SU-DHL-6 (cell line): Measurements from ENCODE around the gene MFSD6.

Experiments used
- H2AFZ ChIP-seq: fragments of 200-600 bp; sonication (generic); 2 replicates; pipeline ENCODE4 v1.6.1; 2014; ENCODE audit warnings: low read depth, mild to moderate bottlenecking, moderate library complexity, mixed read lengths, antibody characterized with exemption, low read length; ENCODE audit not compliant: severe bottlenecking
- H3F3A ChIP-seq: fragments of 200-600 bp; shearing (Covaris generic); 2 replicates; pipeline ENCODE4 v1.6.0; 2016; ENCODE audit warnings: antibody characterized with exemption, mild to moderate bottlenecking; ENCODE audit not compliant: insufficient read depth
- H3K27ac ChIP-seq: fragments of 200-600 bp; sonication (generic); 2 replicates; pipeline ENCODE4 v1.5.1; 2016; ENCODE audit warnings: low read depth, mild to moderate bottlenecking, low read length, moderate library complexity, mixed read lengths
- H3K27me3 ChIP-seq: fragments of 200-600 bp; sonication (generic), shearing (Covaris generic); 2 replicates; pipeline ENCODE4 v1.6.0; 2014; ENCODE audit warnings: mild to moderate bottlenecking, low read length
- H3K36me3 ChIP-seq: fragments of 200-600 bp; sonication (generic); 2 replicates; pipeline ENCODE4 v1.6.1; 2014; ENCODE audit warnings: mild to moderate bottlenecking, low read length, mixed read lengths
- H3K4me2 ChIP-seq: fragments of 300-600, 200-600 bp; shearing (Covaris generic), sonication (generic); 2 replicates; pipeline ENCODE4 v1.6.0; 2014; ENCODE audit warnings: low read length, low read depth, mild to moderate bottlenecking; ENCODE audit not compliant: poor library complexity, severe bottlenecking
- H3K4me3 ChIP-seq: fragments of 200-600 bp; sonication (generic); 2 replicates; pipeline ENCODE4 v1.5.1; 2014; ENCODE audit warnings: antibody characterized with exemption, low read length, mild to moderate bottlenecking, mixed read lengths; ENCODE audit not compliant: insufficient read depth, poor library complexity, severe bottlenecking
- H3K79me2 ChIP-seq: fragments of 200-600 bp; sonication (generic); 2 replicates; pipeline ENCODE4 v1.6.1; 2014; ENCODE audit warnings: mild to moderate bottlenecking, low read length, moderate library complexity; ENCODE audit not compliant: insufficient read depth
- H3K9ac ChIP-seq: fragments of 200-600 bp; sonication (generic); 2 replicates; pipeline ENCODE4 v1.7.0; 2014; ENCODE audit warnings: mild to moderate bottlenecking, low read length
- H3K9me2 ChIP-seq: fragments of 200-600 bp; sonication (generic); replicated peaks from 2 replicates; pipeline ENCODE4 v1.6.1; 2014; ENCODE audit warnings: low read length; ENCODE audit not compliant: insufficient read depth
- H3K9me3 ChIP-seq: fragments of 200-600 bp; sonication (generic); 2 replicates; pipeline ENCODE4 v1.6.1; 2014; ENCODE audit warnings: low read length, mixed read lengths; ENCODE audit not compliant: insufficient read depth
- H4K20me1 ChIP-seq: fragments of 200-600 bp; sonication (generic); 2 replicates; pipeline ENCODE4 v1.6.1; 2014; ENCODE audit warnings: low read depth, mild to moderate bottlenecking, antibody characterized with exemption, low read length, moderate library complexity, mixed read lengths
- EZH2phosphoT487 ChIP-seq: fragments of 200-600 bp; sonication (generic), shearing (Covaris generic); conservative IDR thresholded peaks from 2 replicates; pipeline ENCODE4 v1.6.1; 2018; ENCODE audit warnings: mild to moderate bottlenecking, antibody characterized with exemption, low read length, moderate library complexity, mixed read lengths
- TF ChIP-seq, protein P1 (sequence below): fragments of 200-600 bp; sonication (generic); IDR thresholded peaks from one replicate; pipeline ENCODE4 v1.5.1; 2017; ENCODE audit warnings: antibody characterized with exemption, mild to moderate bottlenecking, low read length, moderate library complexity; ENCODE audit not compliant: insufficient read depth, poor library complexity, severe bottlenecking

MFSD6 gene

DNA sequence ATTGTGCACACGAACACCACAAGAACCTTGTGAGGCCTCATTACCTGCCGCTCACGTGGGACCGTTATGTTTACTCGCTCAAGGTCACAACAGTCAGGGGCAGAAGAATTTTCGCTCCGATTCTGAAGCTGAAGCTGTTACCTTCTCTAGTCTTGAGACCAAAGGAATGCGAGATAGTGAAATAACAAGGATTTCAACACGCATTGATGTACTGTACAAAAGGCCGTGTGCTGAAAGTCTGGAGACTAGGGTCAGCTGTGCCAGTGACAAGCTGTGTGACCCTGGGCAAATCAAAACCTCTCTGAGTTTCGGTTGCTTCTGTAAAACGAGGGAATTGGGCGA is 125.8 kb downstream of the MFSD6 start:
- Histone ChIP-seq H4K20me1 (no peaks in the 10 kb centered on the region), H3K4me2 (peak overlapping the region; percentile 100), H3K9me2 (no peaks in the 10 kb centered on the region), H3K9ac (peak overlapping the region; percentile 88), H3K36me3 (peaks cover 4% of the 10 kb centered on the region), H3K9me3 (peaks cover 2% of the 10 kb centered on the region; the same call in 1 of the 2 replicates), H3K27ac (peak overlapping the region; percentile 83), H3K4me3 (peak overlapping the region; percentile 74), H3K79me2 (peaks cover 6% of the 10 kb centered on the region; the same call in 1 of the 2 replicates), H3F3A (peaks cover 8% of the 10 kb centered on the region), H2AFZ (peak overlapping the region; percentile 46), H3K27me3 (no peaks in the 10 kb centered on the region)
- TF ChIP-seq, protein P1, sequence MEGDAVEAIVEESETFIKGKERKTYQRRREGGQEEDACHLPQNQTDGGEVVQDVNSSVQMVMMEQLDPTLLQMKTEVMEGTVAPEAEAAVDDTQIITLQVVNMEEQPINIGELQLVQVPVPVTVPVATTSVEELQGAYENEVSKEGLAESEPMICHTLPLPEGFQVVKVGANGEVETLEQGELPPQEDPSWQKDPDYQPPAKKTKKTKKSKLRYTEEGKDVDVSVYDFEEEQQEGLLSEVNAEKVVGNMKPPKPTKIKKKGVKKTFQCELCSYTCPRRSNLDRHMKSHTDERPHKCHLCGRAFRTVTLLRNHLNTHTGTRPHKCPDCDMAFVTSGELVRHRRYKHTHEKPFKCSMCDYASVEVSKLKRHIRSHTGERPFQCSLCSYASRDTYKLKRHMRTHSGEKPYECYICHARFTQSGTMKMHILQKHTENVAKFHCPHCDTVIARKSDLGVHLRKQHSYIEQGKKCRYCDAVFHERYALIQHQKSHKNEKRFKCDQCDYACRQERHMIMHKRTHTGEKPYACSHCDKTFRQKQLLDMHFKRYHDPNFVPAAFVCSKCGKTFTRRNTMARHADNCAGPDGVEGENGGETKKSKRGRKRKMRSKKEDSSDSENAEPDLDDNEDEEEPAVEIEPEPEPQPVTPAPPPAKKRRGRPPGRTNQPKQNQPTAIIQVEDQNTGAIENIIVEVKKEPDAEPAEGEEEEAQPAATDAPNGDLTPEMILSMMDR, result no peak
- no peak for TF ChIP-seq EZH2phosphoT487

- no peaks in the 10 kb centered on the region for H3K27me3 ChIP-seq
- no peaks in the 10 kb centered on the region for H4K20me1 ChIP-seq
- H3K4me2 ChIP-seq, result peak within 1 kb of the TSS; percentile 100
- peak within 1 kb of the TSS; percentile 88 for H3K9ac ChIP-seq
- H3K4me3 ChIP-seq, result peak within 1 kb of the TSS; percentile 74
- no peaks in the 10 kb centered on the region for H3K9me2 ChIP-seq
- H3K9me3 ChIP-seq, result peaks cover 6% of the 10 kb centered on the region; the same call in 1 of the 2 replicates
- peak within 1 kb of the TSS; percentile 46 for H2AFZ ChIP-seq
- peaks cover 6% of the 10 kb centered on the region; the same call in 1 of the 2 replicates for H3K79me2 ChIP-seq
- TF ChIP-seq, protein P1, result no peak
- TF ChIP-seq EZH2phosphoT487, result no peak
- H3K27ac ChIP-seq, result peak within 1 kb of the TSS; percentile 83
- peaks cover 8% of the 10 kb centered on the region for H3F3A ChIP-seq
- peaks cover 4% of the 10 kb centered on the region for H3K36me3 ChIP-seq
Observed at GRCh38 chr2:190534310-190535120, 126.4 kb downstream of the MFSD6 start, which contains the start of gene NEMP2. TSS of gene NEMP2 (minus strand) at chr2:190534722. CDS start at chr2:190534655, 67 bp downstream.

GRCh38 chr2:190535121-190535439 is 126.9 kb downstream of the MFSD6 start:
- Histone ChIP-seq H3K36me3 (peaks cover 9% of the 10 kb centered on the region), H3K9me3 (peaks cover 7% of the 10 kb centered on the region; the same call in 1 of the 2 replicates), H3F3A (peaks cover 8% of the 10 kb centered on the region), H3K27me3 (no peaks in the 10 kb centered on the region), H4K20me1 (no peaks in the 10 kb centered on the region), H3K79me2 (peaks cover 6% of the 10 kb centered on the region; the same call in 1 of the 2 replicates), H3K27ac (peak overlapping the region; percentile 83), H3K4me3 (peak overlapping the region; percentile 74), H2AFZ (peak overlapping the region; percentile 44), H3K9me2 (no peaks in the 10 kb centered on the region), H3K4me2 (peak overlapping the region; percentile 100), H3K9ac (peak overlapping the region; percentile 88)
- TF ChIP-seq, protein P1, result no peak
- TF ChIP-seq EZH2phosphoT487, result no peak
